ENCODE measurements around the gene TSHZ1. TPM values are rescaled to one million over a fixed set of nuclear protein-coding genes. Genes with fewer than 3 reads are reported as not detected.

TSHZ1 gene
- total RNA-seq, 2 donors from 2014 or later, result 13.9 to 17.4 TPM

DNA sequence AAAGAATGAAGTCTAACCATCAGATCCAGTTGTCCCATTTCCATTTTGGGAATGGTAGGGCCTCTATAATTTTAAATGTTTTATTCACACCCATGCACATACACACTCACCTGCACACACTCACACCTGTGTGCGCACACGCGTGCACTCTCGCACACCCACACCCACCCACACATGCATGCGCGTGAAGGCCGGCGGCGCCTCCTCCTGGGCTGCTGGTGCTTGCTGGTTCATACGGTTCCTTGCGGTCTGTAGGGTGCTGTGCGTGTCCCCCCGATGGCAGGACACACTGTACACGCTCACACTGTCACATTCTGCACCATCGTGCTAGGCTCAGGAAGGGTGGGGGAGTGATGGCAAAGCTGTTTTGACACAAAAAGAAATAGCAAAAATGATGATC, 63.2 kb downstream of the TSHZ1 start:
- no peaks in the 10 kb centered on the region for H3K4me1 ChIP-seq (ENCODE audit: control insufficient read depth in 1 of 2, low read depth in 2 of 2)
- TF ChIP-seq, protein P1, sequence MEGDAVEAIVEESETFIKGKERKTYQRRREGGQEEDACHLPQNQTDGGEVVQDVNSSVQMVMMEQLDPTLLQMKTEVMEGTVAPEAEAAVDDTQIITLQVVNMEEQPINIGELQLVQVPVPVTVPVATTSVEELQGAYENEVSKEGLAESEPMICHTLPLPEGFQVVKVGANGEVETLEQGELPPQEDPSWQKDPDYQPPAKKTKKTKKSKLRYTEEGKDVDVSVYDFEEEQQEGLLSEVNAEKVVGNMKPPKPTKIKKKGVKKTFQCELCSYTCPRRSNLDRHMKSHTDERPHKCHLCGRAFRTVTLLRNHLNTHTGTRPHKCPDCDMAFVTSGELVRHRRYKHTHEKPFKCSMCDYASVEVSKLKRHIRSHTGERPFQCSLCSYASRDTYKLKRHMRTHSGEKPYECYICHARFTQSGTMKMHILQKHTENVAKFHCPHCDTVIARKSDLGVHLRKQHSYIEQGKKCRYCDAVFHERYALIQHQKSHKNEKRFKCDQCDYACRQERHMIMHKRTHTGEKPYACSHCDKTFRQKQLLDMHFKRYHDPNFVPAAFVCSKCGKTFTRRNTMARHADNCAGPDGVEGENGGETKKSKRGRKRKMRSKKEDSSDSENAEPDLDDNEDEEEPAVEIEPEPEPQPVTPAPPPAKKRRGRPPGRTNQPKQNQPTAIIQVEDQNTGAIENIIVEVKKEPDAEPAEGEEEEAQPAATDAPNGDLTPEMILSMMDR (IDR thresholded peaks at IDR 0.05), result no peak
- no peak overlapping the region for H3K27ac ChIP-seq
- H3K36me3 ChIP-seq, result no peaks in the 10 kb centered on the region
- H3K9me3 ChIP-seq, result no peaks in the 10 kb centered on the region
- H3K27me3 ChIP-seq (replicated peaks; ENCODE audit: insufficient read depth), result no peaks in the 10 kb centered on the region
- no peak for DNase-seq (ENCODE audit: low spot score)
- ATAC-seq (ENCODE audit: insufficient number of reproducible peaks, low FRiP score, low read depth), result no peak
- H3K4me3 ChIP-seq, result no peak overlapping the region

DNA sequence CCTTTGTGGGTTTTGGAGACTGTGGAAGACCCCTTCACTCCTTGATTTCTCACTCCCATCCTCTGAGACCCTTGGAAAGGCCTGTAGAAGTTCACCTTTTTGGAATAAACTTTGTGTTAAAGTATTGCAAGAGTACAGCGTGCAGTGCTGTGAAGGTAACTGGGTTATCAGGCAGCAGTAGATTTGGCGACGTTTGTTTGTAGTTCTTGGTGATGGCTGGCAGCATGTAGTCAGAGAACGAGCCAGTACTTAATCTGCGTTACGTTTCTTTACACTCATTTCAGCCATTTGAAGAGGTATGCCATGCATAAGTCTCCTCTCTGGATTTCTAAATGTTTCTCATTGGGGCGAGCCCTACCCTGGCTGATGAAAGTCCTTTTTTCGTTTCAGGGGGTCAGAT, 64.6 kb downstream of the TSHZ1 start:
- no peaks in the 10 kb centered on the region for H3K4me1 ChIP-seq (ENCODE audit: control insufficient read depth in 1 of 2, low read depth in 2 of 2)
- no peak for ATAC-seq (ENCODE audit: insufficient number of reproducible peaks, low FRiP score, low read depth)

DNA sequence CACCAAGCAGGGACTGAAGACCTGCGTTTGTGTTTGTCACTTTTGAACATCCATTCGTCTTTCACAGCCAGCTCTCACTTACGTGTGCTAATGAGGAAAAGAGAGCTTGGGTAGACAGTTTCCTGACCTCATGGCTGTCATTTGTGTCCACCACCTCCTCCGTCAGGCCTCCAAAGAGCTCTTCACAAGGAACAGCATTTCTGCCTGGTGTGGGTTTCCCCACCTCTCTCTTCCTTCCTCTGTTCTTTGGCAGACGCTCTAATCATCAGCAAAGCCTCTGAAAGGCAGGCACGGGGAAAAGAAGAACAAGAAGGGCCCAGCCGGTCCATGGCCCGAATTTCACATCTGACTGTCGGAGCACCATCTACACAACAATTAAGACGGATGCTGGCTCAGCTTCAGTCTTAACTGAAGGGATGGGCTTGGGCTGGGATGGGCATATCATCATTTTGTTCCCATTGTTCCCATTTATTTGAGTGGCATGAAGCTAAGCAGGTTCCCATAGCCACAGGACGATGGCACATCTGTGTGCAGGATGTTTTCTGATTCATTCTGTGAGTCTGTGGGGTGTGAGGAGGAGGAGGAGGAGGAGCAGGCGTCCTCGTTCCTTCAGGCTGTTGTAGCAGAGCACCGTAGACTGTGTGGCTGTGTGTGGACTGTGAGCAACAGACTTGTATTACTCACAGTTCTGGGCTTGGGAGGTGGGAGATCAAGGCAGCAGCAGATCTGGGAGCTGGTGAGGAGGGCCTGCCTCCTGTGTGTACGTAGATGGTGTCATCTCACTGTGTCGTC, 66.4 kb downstream of the TSHZ1 start:
- DNase-seq (ENCODE audit: low spot score), result no peak
- no peak overlapping the region for H3K4me3 ChIP-seq
- H3K36me3 ChIP-seq, result no peaks in the 10 kb centered on the region
- H3K4me1 ChIP-seq (ENCODE audit: control insufficient read depth in 1 of 2, low read depth in 2 of 2), result no peaks in the 10 kb centered on the region
- ATAC-seq (ENCODE audit: insufficient number of reproducible peaks, low FRiP score, low read depth), result no peak
- H3K27me3 ChIP-seq (replicated peaks; ENCODE audit: insufficient read depth), result no peaks in the 10 kb centered on the region
- no peaks in the 10 kb centered on the region for H3K9me3 ChIP-seq
- TF ChIP-seq, protein P1 (IDR thresholded peaks at IDR 0.05), result no peak
- no peak overlapping the region for H3K27ac ChIP-seq

More for the DNA sequence above, 64.6 kb downstream of the TSHZ1 start:
- DNase-seq (ENCODE audit: low spot score), result no peak
- Histone ChIP-seq H3K27me3 (replicated peaks; ENCODE audit: insufficient read depth) (no peaks in the 10 kb centered on the region), H3K4me3 (no peak overlapping the region), H3K27ac (no peak overlapping the region), H3K9me3 (no peaks in the 10 kb centered on the region), H3K36me3 (no peaks in the 10 kb centered on the region)
- TF ChIP-seq, protein P1 (IDR thresholded peaks at IDR 0.05), result no peak

DNA sequence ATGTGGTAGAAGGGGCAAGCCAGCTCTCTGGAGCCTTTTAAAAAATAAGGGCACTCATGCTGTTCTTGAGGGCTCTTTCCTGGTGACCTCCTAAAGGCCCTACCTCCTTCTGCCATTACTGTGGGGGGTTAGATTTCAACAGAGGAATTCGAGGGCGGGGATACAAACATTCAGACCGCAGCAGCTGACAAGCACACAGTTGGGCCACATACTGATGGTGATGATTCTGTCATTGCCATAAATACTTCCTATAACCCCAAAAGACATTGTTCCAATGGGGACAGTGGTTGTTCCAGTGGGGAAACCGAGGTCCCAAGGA, 67.0 kb downstream of the TSHZ1 start:
- Histone ChIP-seq H3K4me1 (ENCODE audit: control insufficient read depth in 1 of 2, low read depth in 2 of 2) (no peaks in the 10 kb centered on the region), H3K27ac (no peak overlapping the region), H3K36me3 (no peaks in the 10 kb centered on the region), H3K27me3 (replicated peaks; ENCODE audit: insufficient read depth) (no peaks in the 10 kb centered on the region), H3K4me3 (no peak overlapping the region), H3K9me3 (no peaks in the 10 kb centered on the region)
- DNase-seq (ENCODE audit: low spot score) (no peak), ATAC-seq (ENCODE audit: insufficient number of reproducible peaks, low FRiP score, low read depth) (no peak)
- TF ChIP-seq, protein P1 (IDR thresholded peaks at IDR 0.05), result no peak

DNA sequence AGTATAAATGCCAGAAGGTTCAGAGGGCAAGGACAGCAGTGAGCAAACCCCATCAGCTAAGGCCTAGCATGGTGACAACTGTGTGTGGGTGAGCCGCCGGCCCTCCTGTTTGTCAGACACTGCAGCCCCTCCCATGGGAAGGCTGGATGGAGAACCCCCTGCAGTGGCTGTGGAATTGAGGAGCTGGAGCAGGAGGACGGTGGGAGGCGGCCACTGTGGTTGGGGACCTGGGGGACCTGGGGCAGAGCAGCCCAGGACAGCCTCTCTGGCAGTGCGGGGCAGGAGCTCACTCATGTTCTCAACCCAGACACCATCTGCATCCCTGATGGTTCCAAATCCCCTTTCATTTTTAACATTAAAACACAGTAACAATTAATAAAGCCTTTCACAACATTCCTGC, 68.8 kb downstream of the TSHZ1 start:
- H3K27me3 ChIP-seq (replicated peaks; ENCODE audit: insufficient read depth), result no peaks in the 10 kb centered on the region
- H3K4me1 ChIP-seq (ENCODE audit: control insufficient read depth in 1 of 2, low read depth in 2 of 2), result no peaks in the 10 kb centered on the region
- no peak overlapping the region for H3K27ac ChIP-seq
- TF ChIP-seq, protein P1 (IDR thresholded peaks at IDR 0.05), result no peak
- H3K4me3 ChIP-seq, result no peak overlapping the region
- ATAC-seq (ENCODE audit: insufficient number of reproducible peaks, low FRiP score, low read depth), result no peak
- no peaks in the 10 kb centered on the region for H3K9me3 ChIP-seq
- DNase-seq (ENCODE audit: low spot score), result no peak
- H3K36me3 ChIP-seq, result no peaks in the 10 kb centered on the region
